Activated naive CD4-positive, alpha-beta T cell (primary cell): ENCODE data around the gene ANKLE2.
"Not testable (repeated sequence)": the region's sequence is repeated elsewhere in the genome, so short reads cannot be mapped to it uniquely, and the experiment has no call there.

Source experiments
- DNase-seq, 4 experiments: peaks; one replicate each; lab custom pipeline; 2025; lab: John Stamatoyannopoulos, UW

ANKLE2 gene

GRCh38 chr12:132719141-132719953, 42.3 kb downstream of the ANKLE2 start:
- no peak for DNase-seq

- DNase-seq, result no peak
Measured at GRCh38 chr12:132718644-132719043, 43.0 kb downstream of the ANKLE2 start.

- DNase-seq, result no peak
Measured at GRCh38 chr12:132717531-132718387, 43.9 kb downstream of the ANKLE2 start.

GRCh38 chr12:132717011-132717410, 44.6 kb downstream of the ANKLE2 start:
- DNase-seq, result no peak

GRCh38 chr12:132716356-132716755, 45.3 kb downstream of the ANKLE2 start:
- no peak for DNase-seq

- no peak for DNase-seq
Measured at GRCh38 chr12:132715874-132716273, 45.8 kb downstream of the ANKLE2 start.

- DNase-seq, result no peak
Measured at GRCh38 chr12:132713123-132713522, 48.5 kb downstream of the ANKLE2 start.

- peak in 1 of 4 experiments; percentile 35 for DNase-seq
Measured at GRCh38 chr12:132711080-132711843, 50.4 kb downstream of the ANKLE2 start.

GRCh38 chr12:132710405-132711079, 51.1 kb downstream of the ANKLE2 start, which contains the start of gene PGAM5:
PGAM5 (plus strand) TSS chr12:132710842; CDS start chr12:132710877, 35 bp downstream.
- peak; percentile 59 to 92 (median 76) for DNase-seq

GRCh38 chr12:132710043-132710404, 51.6 kb downstream of the ANKLE2 start:
- no peak for DNase-seq

- DNase-seq, result no peak
Measured at GRCh38 chr12:132708150-132708549, 53.5 kb downstream of the ANKLE2 start.

- DNase-seq, result no peak
Measured at GRCh38 chr12:132707241-132707640, 54.4 kb downstream of the ANKLE2 start.

- DNase-seq, result no peak
Measured at GRCh38 chr12:132703641-132704040, 58.0 kb downstream of the ANKLE2 start.

GRCh38 chr12:132702640-132703039, 59.0 kb downstream of the ANKLE2 start:
- no peak for DNase-seq

GRCh38 chr12:132700212-132700822, 61.3 kb downstream of the ANKLE2 start:
- no peak for DNase-seq

GRCh38 chr12:132698341-132698740, 63.3 kb downstream of the ANKLE2 start:
- DNase-seq, result no peak

- no peak for DNase-seq
Measured at GRCh38 chr12:132695431-132695830, 66.2 kb downstream of the ANKLE2 start.

GRCh38 chr12:132694888-132695287, 66.7 kb downstream of the ANKLE2 start:
- not testable (repeated sequence) for DNase-seq

- DNase-seq, result not testable (repeated sequence)
Measured at GRCh38 chr12:132692030-132692429, 69.6 kb downstream of the ANKLE2 start.

GRCh38 chr12:132690112-132690511, 71.5 kb downstream of the ANKLE2 start:
- DNase-seq, result no peak

GRCh38 chr12:132689227-132689626, 72.4 kb downstream of the ANKLE2 start:
- no peak for DNase-seq
